CD4-positive, alpha-beta T cell treated with Interleukin-10 for 1 hour (primary cell): Measurements from ENCODE around the gene CASP8.
"Not testable (repeated sequence)": the region's sequence is repeated elsewhere in the genome, so short reads cannot be mapped to it uniquely, and the experiment has no call there.

Experiments
- DNase-seq: peaks from one replicate; pipeline ENCODE4 v3.0.0-alpha.2; 2020

The CASP8 gene

GRCh38 chr2:201260302-201260800, at the start of gene CASP8:
TSS of gene CASP8 (plus strand) at chr2:201260536. CDS start at chr2:201266487, 5,951 bp downstream.
- peak; percentile 86 for DNase-seq

- DNase-seq, result no peak
Observed at GRCh38 chr2:201215963-201216362, 44.4 kb upstream of the CASP8 start.

GRCh38 chr2:201216918-201217317, 43.4 kb upstream of the CASP8 start:
- DNase-seq, result no peak

GRCh38 chr2:201218780-201219179, 41.6 kb upstream of the CASP8 start:
- DNase-seq, result no peak

- DNase-seq, result no peak
Observed at GRCh38 chr2:201219328-201220096, 40.8 kb upstream of the CASP8 start.

- no peak for DNase-seq
Observed at GRCh38 chr2:201220102-201220570, 40.2 kb upstream of the CASP8 start.

- no peak for DNase-seq
Observed at GRCh38 chr2:201223089-201224073, 37.0 kb upstream of the CASP8 start.

GRCh38 chr2:201228271-201228911, 31.9 kb upstream of the CASP8 start:
- DNase-seq, result no peak

GRCh38 chr2:201228912-201229290, 31.4 kb upstream of the CASP8 start:
- no peak for DNase-seq

- DNase-seq, result peak; percentile 94
Observed at GRCh38 chr2:201231781-201232466, 28.4 kb upstream of the CASP8 start.

GRCh38 chr2:201232467-201232815, 27.9 kb upstream of the CASP8 start:
- no peak for DNase-seq

GRCh38 chr2:201233192-201233811, 27.0 kb upstream of the CASP8 start:
- peak; percentile 90 for DNase-seq

GRCh38 chr2:201233812-201234662, 26.3 kb upstream of the CASP8 start:
- no peak for DNase-seq

GRCh38 chr2:201234663-201235135, 25.6 kb upstream of the CASP8 start:
- DNase-seq, result no peak

GRCh38 chr2:201235860-201236811, 24.2 kb upstream of the CASP8 start:
- DNase-seq, result peak; percentile 86

GRCh38 chr2:201237486-201238123, 22.7 kb upstream of the CASP8 start:
- no peak for DNase-seq

- not testable (repeated sequence) for DNase-seq
Observed at GRCh38 chr2:201239167-201239935, 21.0 kb upstream of the CASP8 start.
